K562 (cell line): ENCODE measurements around the gene GTPBP2. TPM values are rescaled to one million over a fixed set of nuclear protein-coding genes. Genes with fewer than 3 reads are reported as not detected.

Source experiments
- AFF1 ChIP-seq, 2 experiments: fragments of 450-650 bp; IDR thresholded peaks; 2 replicates each; pipeline ENCODE4 v1.6.1; 2018; ENCODE audit warnings: mild to moderate bottlenecking in 2 of 2, low read depth in 1 of 2; ENCODE audit not compliant: partially characterized antibody in 2 of 2
- BHLHE40 ChIP-seq: IDR thresholded peaks from 2 replicates; pipeline ENCODE4 v1.6.1; 2011; ENCODE audit warnings: low read length, improper control_type of control experiment
- CXXC5 ChIP-seq: fragments of 250-450 bp; sonication (Bioruptor Pico); IDR thresholded peaks from 2 replicates; pipeline ENCODE4 v1.8.0; 2022; ENCODE audit warnings: inconsistent platforms, mild to moderate bottlenecking, moderate library complexity
- E2F1 ChIP-seq: sonication (generic); formaldehyde crosslinking; IDR thresholded peaks from 2 replicates; pipeline ENCODE4 v1.8.1; 2023; ENCODE audit warnings: mild to moderate bottlenecking, missing genetic modification reagents, moderate library complexity
- E4F1 ChIP-seq: fragments of 250-450 bp; sonication (Bioruptor Pico); IDR thresholded peaks from 2 replicates; pipeline ENCODE4 v1.5.0; 2021; ENCODE audit warnings: mild to moderate bottlenecking, borderline replicate concordance
- ERF ChIP-seq: fragments of 450-650 bp; formaldehyde crosslinking; IDR thresholded peaks from 2 replicates; pipeline ENCODE4 v1.4.0; 2020; ENCODE audit warnings: mild to moderate bottlenecking, mixed read lengths
- GTF2A2 ChIP-seq: IDR thresholded peaks from 2 replicates; pipeline ENCODE4 v1.6.1; 2016; ENCODE audit warnings: mild to moderate bottlenecking, missing genetic modification characterization, missing compliant biosample characterization
- KLF13 ChIP-seq: fragments of 450-650 bp; IDR thresholded peaks from 2 replicates; pipeline ENCODE4 v1.6.1; 2016; ENCODE audit warnings: missing genetic modification characterization, low read depth, mild to moderate bottlenecking, missing compliant biosample characterization, moderate library complexity, borderline replicate concordance
- POLR2G ChIP-seq: fragments of 200-400 bp; formaldehyde crosslinking; IDR thresholded peaks from 2 replicates; pipeline ENCODE4 v1.6.1; 2017; ENCODE audit warnings: low read depth, mild to moderate bottlenecking, antibody characterized with exemption, low read length, moderate library complexity
- RNF2 ChIP-seq: sonication (generic); IDR thresholded peaks from 2 replicates; pipeline ENCODE4 v1.6.1; 2016
- SRSF3 ChIP-seq: fragments of 200-400 bp; formaldehyde crosslinking; IDR thresholded peaks from 2 replicates; pipeline ENCODE4 v1.6.1; 2016; ENCODE audit warnings: mild to moderate bottlenecking, low read length, moderate library complexity; ENCODE audit not compliant: insufficient read depth
- YY1 ChIP-seq, 3 experiments: IDR thresholded peaks; 2 replicates each; pipeline ENCODE4 v1.6.1; 2011; ENCODE audit warnings: low read length in 2 of 3, mild to moderate bottlenecking in 2 of 3, moderate library complexity in 2 of 3, borderline replicate concordance in 1 of 3, control low read depth in 1 of 3, low read depth in 1 of 3; ENCODE audit not compliant: insufficient read depth in 3 of 3, insufficient replicate concordance in 2 of 3, control insufficient read depth in 1 of 3, insufficient read length in 1 of 3; ENCODE audit errors: extremely low read depth in 1 of 3
- ZNF175 ChIP-seq: fragments of 200-800 bp; sonication (Bioruptor generic); IDR thresholded peaks from 2 replicates; pipeline ENCODE4 v1.6.1; 2016; ENCODE audit warnings: low read depth, mild to moderate bottlenecking, missing genetic modification characterization, missing compliant biosample characterization
- ZNF224 ChIP-seq: sonication (generic); formaldehyde crosslinking; IDR thresholded peaks from 2 replicates; pipeline ENCODE4 v1.8.0; 2022; ENCODE audit warnings: mild to moderate bottlenecking, missing genetic modification reagents
- ZNF57 ChIP-seq: fragments of 450-650 bp; formaldehyde crosslinking; IDR thresholded peaks from 2 replicates; pipeline ENCODE4 v1.4.0; 2020; ENCODE audit warnings: mild to moderate bottlenecking, moderate library complexity
- ZNF583 ChIP-seq: fragments of 250-450 bp; sonication (Bioruptor Pico); IDR thresholded peaks from 2 replicates; pipeline ENCODE4 v1.4.0; 2020
- ZNF639 ChIP-seq, 2 experiments: fragments of 200-800 bp in 1 of 2; sonication (Bioruptor generic) in 1 of 2; sonication (generic) in 1 of 2; formaldehyde crosslinking in 1 of 2; IDR thresholded peaks in 1 of 2; conservative IDR thresholded peaks in 1 of 2; 2 replicates each; pipeline versions ENCODE4 v1.5.0 to v1.6.1; 2016 to 2020; ENCODE audit warnings: missing compliant biosample characterization in 1 of 2, missing genetic modification characterization in 1 of 2, missing genetic modification reagents in 1 of 2
- polyA plus RNA-seq, 8 experiments: library from polyadenylated mRNA; depleted of rRNA in 4 of 8; stranded (reverse) in 5 of 8; unstranded in 3 of 8; fragments of >200 nt; fragmentation: Nextera tagmentation in 2 of 8; fragmentation: Illumina TruSeq in 1 of 8; extraction: Ambion mirVana in 2 of 8; extraction: Trizol in 1 of 8; gene quantifications; 2 replicates each; pipeline versions ENCODE4 v1.2.1 to v1.2.3, GENCODE V29; 2011 to 2014; ENCODE audit warnings: inconsistent platforms in 1 of 8, missing spikeins in 1 of 8
- total RNA-seq, 7 experiments: library from RNA; depleted of rRNA in 6 of 7; stranded (reverse); fragments of >200 nt in 6 of 7; fragmentation: Illumina TruSeq in 2 of 7; extraction: Trizol in 2 of 7; gene quantifications; 2 replicates each; pipeline versions ENCODE4 v1.2.1 to v1.2.3, GENCODE V29; 2011 to 2021; ENCODE audit warnings: low replicate concordance in 1 of 7

Gene GTPBP2
- total and polyA plus RNA-seq, 9 of the 15 experiments (the other 6 are each of a cell fraction or from before 2014, with no cell fraction given) = 48.4 to 196 (median 111) TPM

GRCh38 chr6:43629104-43629504, at the start of gene GTPBP2 (continued):
- TF ChIP-seq ZNF57 = no peak
- peak in 1 of 2 experiments; percentile 83; a peak in 1 of 4 replicates for TF ChIP-seq ZNF639 (CRISPR knock-in tag; conservative IDR thresholded peaks at IDR 0.05 in 1 of 2, IDR thresholded peaks at IDR 0.05 in 1 of 2)
- TF ChIP-seq KLF13 = 0 out of 2 replicates have a peak, but pooled peaks have one; percentile 9
- TF ChIP-seq YY1 (IDR thresholded peaks at IDR 0.05; ENCODE audit: borderline replicate concordance in 1 of 3, control insufficient read depth in 1 of 3, extremely low read depth in 1 of 3, insufficient read depth in 3 of 3, insufficient read length in 1 of 3, insufficient replicate concordance in 2 of 3, low read depth in 1 of 3, low read length in 2 of 3) = peak in 2 of 3 experiments; percentile 51 to 74
- peak; percentile 98 for TF ChIP-seq CXXC5 (CRISPR knock-in tag)
- TF ChIP-seq POLR2G = peak; percentile 91
- TF ChIP-seq E2F1 (CRISPR knock-in tag) = peak; percentile 91; the same call in 1 of the 2 replicates
- TF ChIP-seq ERF (CRISPR knock-in tag) = no peak
- TF ChIP-seq AFF1 (IDR thresholded peaks at IDR 0.05; ENCODE audit: low read depth in 1 of 2, partially characterized antibody in 2 of 2) = peak in 1 of 2 experiments; percentile 99
- TF ChIP-seq ZNF175 = peak; percentile 80
- TF ChIP-seq GTF2A2 (tag) = no peak
- 0 out of 2 replicates have a peak, but pooled peaks have one; percentile 3 for TF ChIP-seq RNF2
- TF ChIP-seq E4F1 = no peak
- no peak for TF ChIP-seq SRSF3
- TF ChIP-seq BHLHE40 = no peak
- TF ChIP-seq ZNF583 = 0 out of 2 replicates have a peak, but pooled peaks have one; percentile 6
- TF ChIP-seq ZNF224 (CRISPR knock-in tag) = no peak
